ENCODE measurements around the gene ASB4.

Gene ASB4

DNA sequence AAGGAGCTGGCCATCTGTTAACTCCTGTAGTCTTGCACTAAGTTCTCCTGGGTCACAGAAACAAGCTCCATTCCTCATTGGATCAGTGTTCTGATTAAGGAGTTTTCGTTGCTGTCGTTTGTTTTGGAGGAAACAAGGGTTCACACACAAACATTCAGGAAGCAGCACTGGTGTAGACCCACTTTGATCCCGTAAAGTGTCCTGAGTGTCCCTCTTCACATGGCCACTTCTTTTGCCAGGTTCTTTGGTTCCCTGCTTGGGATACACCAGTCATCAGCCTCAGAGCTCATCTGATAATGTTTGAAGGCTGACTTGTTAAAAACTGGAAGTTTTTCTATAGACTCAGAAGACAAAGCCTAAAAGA lies 99.7 kb downstream of the ASB4 start:
- no peak overlapping the region for H3K27ac ChIP-seq (ENCODE audit: low read length)
- H3K9me2 ChIP-seq (replicated peaks; ENCODE audit: insufficient read depth, low read length), result no peaks in the 10 kb centered on the region
- H3K4me1 ChIP-seq (ENCODE audit: low read length), result no peaks in the 10 kb centered on the region
- no peak overlapping the region for H3K4me2 ChIP-seq (ENCODE audit: low read depth, low read length)
- H3K9ac ChIP-seq (ENCODE audit: low read length), result no peak overlapping the region
- H3K36me3 ChIP-seq (replicated peaks; ENCODE audit: insufficient read depth, low read length), result no peaks in the 10 kb centered on the region
- no peaks in the 10 kb centered on the region for H3F3A ChIP-seq (ENCODE audit: insufficient read depth, low read length)
- no peaks in the 10 kb centered on the region for H4K20me1 ChIP-seq (ENCODE audit: insufficient read depth, low read length)
- H3K27me3 ChIP-seq (replicated peaks; ENCODE audit: insufficient read depth, low read length), result no peaks in the 10 kb centered on the region
- no peaks in the 10 kb centered on the region for H3K9me3 ChIP-seq (replicated peaks; ENCODE audit: insufficient read depth, low read length)
- TF ChIP-seq, protein P1, sequence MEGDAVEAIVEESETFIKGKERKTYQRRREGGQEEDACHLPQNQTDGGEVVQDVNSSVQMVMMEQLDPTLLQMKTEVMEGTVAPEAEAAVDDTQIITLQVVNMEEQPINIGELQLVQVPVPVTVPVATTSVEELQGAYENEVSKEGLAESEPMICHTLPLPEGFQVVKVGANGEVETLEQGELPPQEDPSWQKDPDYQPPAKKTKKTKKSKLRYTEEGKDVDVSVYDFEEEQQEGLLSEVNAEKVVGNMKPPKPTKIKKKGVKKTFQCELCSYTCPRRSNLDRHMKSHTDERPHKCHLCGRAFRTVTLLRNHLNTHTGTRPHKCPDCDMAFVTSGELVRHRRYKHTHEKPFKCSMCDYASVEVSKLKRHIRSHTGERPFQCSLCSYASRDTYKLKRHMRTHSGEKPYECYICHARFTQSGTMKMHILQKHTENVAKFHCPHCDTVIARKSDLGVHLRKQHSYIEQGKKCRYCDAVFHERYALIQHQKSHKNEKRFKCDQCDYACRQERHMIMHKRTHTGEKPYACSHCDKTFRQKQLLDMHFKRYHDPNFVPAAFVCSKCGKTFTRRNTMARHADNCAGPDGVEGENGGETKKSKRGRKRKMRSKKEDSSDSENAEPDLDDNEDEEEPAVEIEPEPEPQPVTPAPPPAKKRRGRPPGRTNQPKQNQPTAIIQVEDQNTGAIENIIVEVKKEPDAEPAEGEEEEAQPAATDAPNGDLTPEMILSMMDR (IDR thresholded peaks at IDR 0.05; ENCODE audit: low read length), result no peak
- TF ChIP-seq EZH2 (optimal IDR thresholded peaks at IDR 0.05; ENCODE audit: low read depth, low read length) (no peak), EZH2phosphoT487 (IDR thresholded peaks at IDR 0.05; ENCODE audit: low read length) (no peak)
- H3K4me3 ChIP-seq (ENCODE audit: low read length), result no peak overlapping the region
- H3K79me2 ChIP-seq (ENCODE audit: low read length), result no peaks in the 10 kb centered on the region
- H2AFZ ChIP-seq (ENCODE audit: low read length), result no peak overlapping the region
- DNase-seq, result no peak

DNA sequence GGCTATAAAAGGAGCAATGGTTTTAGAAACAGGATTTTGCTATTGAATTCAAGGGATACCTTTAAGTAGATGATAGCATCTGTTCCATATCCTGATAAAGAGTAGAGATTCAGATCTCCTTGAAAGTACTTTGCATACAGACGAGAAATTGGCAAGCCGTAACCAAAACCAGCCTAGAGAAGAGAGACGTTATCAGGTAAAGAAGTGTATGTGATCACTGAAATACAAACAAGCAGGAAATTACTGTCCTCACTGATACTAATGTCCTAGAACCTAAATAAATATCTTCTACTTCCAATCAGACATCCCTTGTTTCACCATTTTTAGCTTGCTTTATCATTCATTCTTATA lies 101.2 kb downstream of the ASB4 start:
- no peak overlapping the region for H3K27ac ChIP-seq (ENCODE audit: low read length)
- TF ChIP-seq EZH2 (optimal IDR thresholded peaks at IDR 0.05; ENCODE audit: low read depth, low read length) (no peak), EZH2phosphoT487 (IDR thresholded peaks at IDR 0.05; ENCODE audit: low read length) (no peak)
- TF ChIP-seq, protein P1 (IDR thresholded peaks at IDR 0.05; ENCODE audit: low read length), result no peak
- H3K9me2 ChIP-seq (replicated peaks; ENCODE audit: insufficient read depth, low read length), result no peaks in the 10 kb centered on the region
- no peak overlapping the region for H3K4me2 ChIP-seq (ENCODE audit: low read depth, low read length)
- H3K79me2 ChIP-seq (ENCODE audit: low read length), result no peaks in the 10 kb centered on the region
- H3F3A ChIP-seq (ENCODE audit: insufficient read depth, low read length), result no peaks in the 10 kb centered on the region
- no peak overlapping the region for H2AFZ ChIP-seq (ENCODE audit: low read length)
- DNase-seq, result no peak
- H3K9me3 ChIP-seq (replicated peaks; ENCODE audit: insufficient read depth, low read length), result no peaks in the 10 kb centered on the region
- H3K9ac ChIP-seq (ENCODE audit: low read length), result no peak overlapping the region
- no peaks in the 10 kb centered on the region for H3K36me3 ChIP-seq (replicated peaks; ENCODE audit: insufficient read depth, low read length)
- H3K4me3 ChIP-seq (ENCODE audit: low read length), result no peak overlapping the region
- H3K4me1 ChIP-seq (ENCODE audit: low read length), result no peaks in the 10 kb centered on the region
- no peaks in the 10 kb centered on the region for H3K27me3 ChIP-seq (replicated peaks; ENCODE audit: insufficient read depth, low read length)
- H4K20me1 ChIP-seq (ENCODE audit: insufficient read depth, low read length), result no peaks in the 10 kb centered on the region

GRCh38 chr7:95589031-95589430 lies 103.3 kb downstream of the ASB4 start:
- Histone ChIP-seq H3K4me3 (ENCODE audit: low read length) (no peak overlapping the region), H3K9me3 (replicated peaks; ENCODE audit: insufficient read depth, low read length) (no peaks in the 10 kb centered on the region), H3K4me2 (ENCODE audit: low read depth, low read length) (no peak overlapping the region), H3K36me3 (replicated peaks; ENCODE audit: insufficient read depth, low read length) (no peaks in the 10 kb centered on the region), H3K9me2 (replicated peaks; ENCODE audit: insufficient read depth, low read length) (no peaks in the 10 kb centered on the region), H3K27me3 (replicated peaks; ENCODE audit: insufficient read depth, low read length) (no peaks in the 10 kb centered on the region), H3K27ac (ENCODE audit: low read length) (no peak overlapping the region), H3F3A (ENCODE audit: insufficient read depth, low read length) (no peaks in the 10 kb centered on the region), H3K9ac (ENCODE audit: low read length) (no peak overlapping the region), H3K4me1 (ENCODE audit: low read length) (no peaks in the 10 kb centered on the region), H4K20me1 (ENCODE audit: insufficient read depth, low read length) (no peaks in the 10 kb centered on the region), H2AFZ (ENCODE audit: low read length) (no peak overlapping the region), H3K79me2 (ENCODE audit: low read length) (no peaks in the 10 kb centered on the region)
- TF ChIP-seq, protein P1 (IDR thresholded peaks at IDR 0.05; ENCODE audit: low read length), result no peak
- TF ChIP-seq EZH2phosphoT487 (IDR thresholded peaks at IDR 0.05; ENCODE audit: low read length) (no peak), EZH2 (optimal IDR thresholded peaks at IDR 0.05; ENCODE audit: low read depth, low read length) (no peak)
- no peak for DNase-seq

Data from MM.1S (cell line).